HG03064 (cell line): ENCODE data around the gene KDM4B.
"Not testable (repeated sequence)": the region's sequence is repeated elsewhere in the genome, so short reads cannot be mapped to it uniquely, and the experiment has no call there.

Source experiments
- ATAC-seq: cut with Tn5 transposase; IDR thresholded peaks from one replicate; pipeline ENCODE4 v1.9.1; 2021; ENCODE audit warnings: low read depth; ENCODE audit not compliant: unreplicated experiment

The KDM4B gene

DNA sequence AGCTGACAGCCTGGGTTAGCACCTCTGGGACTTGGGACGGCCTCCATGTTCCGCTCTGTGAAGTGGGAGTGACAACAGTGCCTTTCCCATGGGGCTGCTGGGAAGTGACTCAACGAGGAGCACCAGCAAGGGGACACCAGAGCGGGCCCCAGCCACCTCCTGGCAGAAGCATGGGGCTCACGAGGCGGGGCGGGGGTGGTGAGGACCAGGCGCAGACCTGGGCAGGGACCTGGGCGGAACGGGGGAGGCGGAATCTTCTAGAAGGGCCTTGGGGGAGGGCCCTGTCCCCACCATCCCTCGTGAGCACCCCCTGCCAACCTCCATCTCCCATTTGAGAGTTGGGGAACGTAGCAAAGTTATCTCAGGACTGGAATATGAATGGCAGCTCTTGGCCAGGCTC lies 37.9 kb downstream of the KDM4B start:
- ATAC-seq, result no peak

DNA sequence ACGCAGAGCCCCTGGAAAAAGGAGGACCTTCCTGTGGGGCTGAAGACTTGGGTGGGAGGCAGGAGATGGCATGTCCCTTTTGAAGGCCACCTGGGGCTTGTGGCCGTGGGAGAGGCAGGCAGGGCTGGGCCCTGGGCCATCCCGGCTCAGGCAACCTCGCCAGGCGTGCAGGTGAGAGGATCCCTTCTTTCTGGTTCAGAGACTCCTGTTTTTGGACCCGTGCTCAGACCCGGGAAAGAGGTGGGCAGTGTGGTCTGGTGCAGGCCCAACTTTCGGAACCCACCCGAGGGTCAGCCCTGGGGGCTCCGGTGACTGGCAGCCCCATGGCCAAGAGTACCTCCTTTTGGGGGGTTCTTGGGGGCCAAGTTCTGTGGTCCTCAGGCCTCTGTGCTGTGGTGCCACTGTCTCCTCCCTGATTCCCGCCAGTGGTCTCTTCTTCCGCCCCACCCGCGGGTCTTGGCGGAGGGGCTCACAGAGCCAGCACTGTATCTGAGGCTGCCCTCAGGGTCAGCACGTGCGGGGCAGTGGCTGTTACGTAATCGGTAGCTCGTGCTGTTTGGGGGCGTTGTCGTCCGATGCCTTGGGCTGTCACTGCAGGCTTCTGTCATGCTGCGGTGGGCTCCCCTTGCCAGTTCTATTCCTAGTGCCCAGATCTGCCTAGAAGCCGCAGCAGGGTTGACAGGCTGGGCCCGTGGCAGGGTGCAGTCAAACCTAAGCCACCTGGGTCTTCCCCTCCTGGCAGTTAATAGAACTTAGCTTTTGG lies 42.7 kb downstream of the KDM4B start:
- no peak for ATAC-seq

DNA sequence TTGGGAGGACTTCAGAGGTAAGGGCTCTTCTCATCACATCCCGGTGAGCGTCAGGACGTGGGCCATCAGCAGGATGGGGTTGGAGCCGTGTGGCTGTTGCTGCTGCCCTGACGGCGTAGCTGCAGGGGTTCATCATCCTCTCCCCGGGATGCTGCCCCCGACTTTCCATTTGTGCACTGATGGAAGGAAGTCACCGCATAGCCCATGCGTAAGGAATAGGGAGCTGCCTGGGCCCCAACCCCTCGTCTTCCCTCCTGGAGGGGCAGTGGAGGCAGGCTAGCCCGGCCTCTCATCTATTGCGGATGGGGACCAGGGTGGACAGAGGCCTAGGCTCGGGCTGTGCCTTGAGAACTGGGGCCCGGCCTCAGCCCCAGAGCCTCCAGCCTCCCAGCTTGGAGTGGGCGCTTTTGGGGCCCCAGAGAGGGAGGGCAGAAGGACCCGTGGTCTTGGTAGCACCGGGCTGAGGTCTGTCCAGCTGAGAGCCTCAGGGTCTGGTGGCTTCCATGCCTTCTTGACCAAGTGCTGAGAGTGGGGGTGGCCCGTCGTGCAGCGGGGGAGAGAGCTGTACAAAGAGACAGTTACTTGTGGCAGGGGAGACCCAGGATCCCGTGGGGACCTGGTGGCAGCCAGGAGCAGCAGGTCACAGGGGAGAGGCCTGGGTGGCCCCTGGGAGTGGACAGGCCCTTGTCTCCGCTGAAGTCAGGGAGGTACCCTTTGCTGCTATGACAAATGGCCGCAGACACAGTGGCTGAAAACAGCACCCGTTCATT lies 44.0 kb downstream of the KDM4B start:
- no peak for ATAC-seq

DNA sequence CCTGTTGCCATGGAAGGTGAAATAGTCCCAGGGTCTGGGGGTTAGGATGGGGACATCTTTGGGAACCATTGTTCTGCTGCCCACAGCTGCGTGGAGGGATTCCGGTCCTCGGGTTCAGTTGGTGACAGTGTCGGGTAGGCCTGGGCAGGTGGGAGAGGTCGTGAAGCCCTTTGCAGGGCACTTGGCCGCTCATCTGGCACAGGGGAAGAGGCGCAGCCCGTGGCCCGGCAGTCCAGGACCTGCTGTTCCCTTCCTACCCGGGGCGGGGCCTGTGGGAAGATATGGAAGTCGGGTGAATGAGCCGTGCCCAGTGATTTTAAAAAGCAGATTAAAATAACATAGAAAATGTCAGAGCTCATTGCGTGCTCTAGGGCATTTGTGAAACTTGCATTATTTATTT lies 44.8 kb downstream of the KDM4B start:
- ATAC-seq, result no peak

DNA sequence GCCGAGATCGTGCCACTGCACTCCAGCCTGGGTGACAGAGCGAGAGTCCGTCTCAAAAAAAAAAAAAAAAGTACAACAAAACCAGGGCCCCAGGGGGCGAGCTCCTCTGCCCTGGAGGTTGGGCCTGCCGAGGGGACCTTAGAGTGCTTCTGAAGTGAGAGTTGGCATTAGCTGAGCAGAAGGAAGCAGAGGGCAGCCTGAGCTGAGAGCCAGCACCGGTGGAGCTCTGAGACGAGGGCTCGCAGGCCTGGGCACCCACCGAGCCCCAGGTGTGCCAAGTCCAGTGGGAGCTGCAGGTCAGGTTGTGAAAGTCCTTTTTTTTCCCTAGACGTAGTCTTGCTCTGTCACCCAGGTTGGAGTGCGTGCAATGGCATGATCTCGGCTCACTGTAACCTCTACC lies 46.0 kb downstream of the KDM4B start:
- no peak for ATAC-seq

DNA sequence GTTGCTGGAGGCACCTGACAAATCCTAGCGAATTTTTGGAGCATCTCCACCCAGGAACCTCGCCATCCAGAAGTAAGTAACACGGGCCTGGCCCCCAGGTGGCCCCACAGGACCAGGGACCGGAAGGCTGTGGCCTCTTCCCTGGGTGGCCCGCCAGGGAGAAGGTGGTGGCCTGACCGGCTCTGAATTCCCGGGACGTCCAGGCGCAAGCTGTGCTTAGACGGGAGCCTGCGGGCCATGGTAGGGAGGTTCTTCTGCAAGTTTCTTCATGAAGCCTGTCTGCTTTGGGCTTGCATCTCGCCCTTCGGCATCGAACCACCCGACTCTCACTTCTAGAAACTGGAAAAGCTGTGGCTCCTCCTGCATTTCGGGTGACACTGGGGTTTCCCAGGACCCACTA lies 47.4 kb downstream of the KDM4B start:
- no peak for ATAC-seq

DNA sequence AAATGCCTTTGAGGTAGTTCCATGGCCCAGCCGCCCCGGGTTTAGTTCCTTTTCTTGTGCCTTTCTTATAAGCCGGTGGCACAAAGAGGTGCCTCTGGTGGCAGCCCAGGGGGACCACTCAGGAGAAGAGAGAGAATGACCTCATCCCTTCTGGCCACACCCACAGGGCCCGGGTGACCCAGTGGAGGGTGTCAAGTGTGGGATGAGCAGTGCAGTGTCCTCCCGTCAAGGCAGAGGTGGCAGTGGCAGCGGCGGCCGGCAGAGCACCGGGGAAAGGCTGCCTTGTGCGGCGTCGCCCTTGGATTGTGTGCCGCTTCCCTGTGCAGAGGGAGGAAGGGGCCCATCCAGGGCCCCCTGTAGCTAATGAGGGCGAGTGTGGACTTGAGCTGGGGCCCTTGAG lies 47.9 kb downstream of the KDM4B start:
- no peak for ATAC-seq

DNA sequence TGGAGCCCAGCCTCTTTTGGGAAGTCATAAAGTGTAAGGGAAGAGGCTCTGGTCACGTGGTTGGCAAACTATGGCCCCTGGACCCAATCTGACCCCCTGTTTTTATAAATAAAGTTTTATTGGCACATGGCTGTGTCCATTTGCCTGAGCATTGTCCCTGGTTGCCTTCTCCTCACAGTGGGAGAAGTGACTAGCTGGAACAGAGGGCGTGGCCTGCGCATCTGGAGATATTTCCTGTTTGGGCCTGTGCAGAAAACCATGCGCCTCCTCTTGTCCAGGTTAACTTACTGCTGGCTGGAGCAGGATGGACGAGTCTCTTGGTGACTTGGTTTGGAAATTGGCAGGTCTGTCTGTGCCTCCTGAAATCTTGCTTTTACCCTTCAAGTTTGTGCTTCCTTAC lies 48.3 kb downstream of the KDM4B start:
- no peak for ATAC-seq

DNA sequence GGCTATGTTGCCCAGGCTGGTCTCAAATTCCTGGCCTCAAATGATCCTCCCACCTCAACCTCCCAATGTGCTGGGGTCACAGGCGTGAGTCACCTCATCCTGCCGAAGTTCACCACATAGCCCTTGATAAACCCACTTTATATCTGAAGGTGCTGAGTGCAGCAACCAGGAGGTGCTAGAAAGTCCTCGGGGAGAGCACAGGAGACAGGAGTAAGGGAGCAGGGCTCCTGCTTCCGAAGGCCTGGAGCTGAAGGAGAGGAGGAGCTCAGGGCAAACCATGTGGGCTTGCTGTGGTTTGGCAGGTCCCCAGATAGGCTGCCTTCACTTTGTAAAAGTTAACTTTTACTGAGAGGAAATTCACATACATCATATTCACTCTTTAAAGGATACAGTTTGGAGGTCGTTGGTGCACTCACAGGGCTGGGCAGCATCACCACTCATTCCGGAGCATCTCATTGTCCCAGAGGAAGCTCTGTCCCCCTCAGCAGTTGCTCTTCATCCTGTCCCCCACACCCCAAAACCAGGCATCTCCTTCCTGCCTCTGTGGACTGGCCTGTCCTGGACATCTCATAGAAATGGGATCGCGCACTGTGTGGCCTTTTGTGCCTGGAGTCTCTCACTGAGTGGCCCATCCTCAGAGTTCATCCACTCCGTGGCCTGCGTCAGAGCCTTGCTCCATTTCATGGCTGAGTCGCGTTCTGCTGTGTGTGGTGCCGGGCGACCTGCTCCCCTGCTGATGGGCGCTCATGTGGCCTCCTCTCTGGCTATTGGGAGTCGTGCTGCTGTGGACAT lies 49.5 kb downstream of the KDM4B start:
- no peak for ATAC-seq

DNA sequence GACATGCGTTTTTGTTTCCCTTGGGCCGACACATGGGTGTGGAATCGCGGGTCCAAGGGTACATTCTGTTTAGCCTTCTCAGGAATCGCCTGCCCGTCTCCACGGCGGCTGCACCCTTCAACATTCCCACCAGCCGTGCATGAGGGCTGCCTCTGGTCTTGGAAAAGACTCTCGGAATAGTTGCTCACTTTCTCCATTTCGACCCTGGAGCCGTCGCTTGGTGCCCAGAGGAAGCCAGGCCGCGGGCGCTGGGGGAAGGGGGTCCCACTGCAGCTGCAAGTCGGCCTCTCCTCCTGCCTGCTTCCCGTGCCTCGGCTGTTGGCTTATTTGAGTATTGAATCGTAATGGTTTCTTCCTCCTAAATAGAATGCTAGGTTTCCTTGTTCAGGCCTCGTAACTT lies 51.5 kb downstream of the KDM4B start:
- ATAC-seq, result no peak

DNA sequence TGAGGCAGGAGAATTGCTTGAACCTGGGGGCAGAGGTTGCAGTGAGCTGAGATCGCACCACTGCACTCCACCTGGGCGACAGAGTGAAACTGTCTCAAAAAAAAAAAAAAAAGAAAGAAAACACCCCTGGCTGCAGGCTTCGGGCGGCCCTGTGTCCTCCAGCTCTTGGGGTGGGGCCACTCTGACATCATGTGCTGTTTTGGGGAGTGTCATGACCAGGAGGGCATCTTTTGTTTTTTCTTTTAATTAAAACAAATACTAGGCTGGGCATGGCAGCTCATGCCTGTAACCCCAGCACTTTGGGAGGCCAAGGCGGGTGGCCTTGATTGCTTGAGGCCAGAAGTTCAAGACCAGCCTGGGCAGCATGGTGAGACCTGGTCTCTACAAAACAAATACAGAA lies 52.1 kb downstream of the KDM4B start:
- ATAC-seq, result no peak

DNA sequence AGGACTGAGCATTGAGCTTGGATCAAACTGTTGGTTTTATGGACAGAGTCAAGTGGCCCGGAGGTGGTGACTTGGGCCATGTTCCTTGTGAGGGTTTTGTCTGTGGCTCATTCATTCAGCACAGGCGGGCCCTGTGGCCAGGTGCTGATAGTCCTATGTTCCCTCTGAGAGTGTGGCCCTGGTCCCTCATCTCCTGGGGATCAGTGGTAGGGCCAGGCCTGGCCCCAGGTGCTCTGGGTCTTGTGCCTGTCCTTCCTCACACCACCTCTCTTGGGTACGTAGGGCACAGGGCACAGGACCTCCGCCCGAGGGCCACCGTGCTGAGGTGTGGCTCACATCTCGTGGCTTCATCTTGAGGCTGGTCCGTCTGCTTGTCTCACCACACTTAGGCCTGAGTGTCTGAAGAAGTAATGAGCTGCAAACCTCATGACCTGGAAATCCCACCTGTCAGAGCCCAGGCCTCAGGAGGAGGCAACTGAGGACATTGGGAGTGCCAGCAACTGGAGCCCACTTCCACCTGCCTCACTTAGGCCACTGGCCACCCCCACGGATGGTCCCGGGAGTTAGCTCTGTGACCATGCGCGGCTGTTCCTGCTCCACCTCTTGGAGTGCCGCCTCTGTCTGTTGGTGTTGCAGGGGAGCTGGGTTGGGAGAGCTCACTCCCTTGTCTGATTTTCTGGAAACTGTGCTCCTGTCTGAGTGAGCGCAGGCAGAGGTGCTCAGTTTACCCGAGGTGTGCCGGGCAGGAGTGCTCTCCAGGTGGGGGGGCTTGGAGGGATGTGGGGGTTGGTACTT lies 53.4 kb downstream of the KDM4B start:
- ATAC-seq, result no peak

DNA sequence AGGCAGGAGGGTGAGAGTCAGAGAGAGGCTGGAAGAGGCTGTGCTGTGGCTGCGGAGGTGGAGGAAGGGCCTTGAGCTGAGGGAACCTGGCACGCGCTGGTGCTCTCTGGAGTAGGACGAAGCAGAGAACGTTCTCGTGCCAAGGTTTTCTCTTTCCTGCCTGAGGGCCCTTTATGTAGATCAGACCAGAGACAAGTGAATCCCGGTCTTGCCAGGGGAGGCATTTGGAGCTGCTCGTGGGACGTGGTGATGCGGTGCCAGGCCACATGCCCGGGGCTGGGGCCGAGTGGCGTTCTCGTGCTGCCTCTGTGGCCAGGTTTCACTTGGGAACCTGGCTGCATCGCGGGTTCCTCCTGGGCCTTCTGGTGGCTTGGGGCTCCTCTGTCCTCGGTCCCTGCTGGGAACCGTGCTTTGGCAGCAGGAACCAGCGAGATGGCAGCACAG lies 54.2 kb downstream of the KDM4B start:
- ATAC-seq, result no peak

DNA sequence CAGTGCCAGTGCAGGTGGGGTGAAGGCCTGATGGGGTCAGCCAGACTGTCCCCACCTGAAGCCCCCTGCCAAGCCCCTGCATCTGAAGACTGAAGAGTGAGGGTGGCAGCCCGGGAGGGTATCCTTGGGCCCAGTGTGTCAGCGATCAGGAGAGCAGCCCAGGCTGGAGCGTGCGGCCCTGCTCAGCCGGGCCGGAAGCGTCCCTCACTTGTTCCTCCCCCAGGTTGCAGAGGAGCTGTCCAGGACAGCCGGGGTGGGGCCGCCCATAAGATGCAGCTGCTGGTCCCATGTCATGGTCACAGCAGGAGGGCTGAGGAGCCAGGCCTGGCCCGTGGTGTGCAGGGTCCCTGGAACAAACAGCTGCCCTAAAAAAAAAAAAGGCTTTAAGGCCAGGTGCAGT lies 55.4 kb downstream of the KDM4B start:
- no peak for ATAC-seq

DNA sequence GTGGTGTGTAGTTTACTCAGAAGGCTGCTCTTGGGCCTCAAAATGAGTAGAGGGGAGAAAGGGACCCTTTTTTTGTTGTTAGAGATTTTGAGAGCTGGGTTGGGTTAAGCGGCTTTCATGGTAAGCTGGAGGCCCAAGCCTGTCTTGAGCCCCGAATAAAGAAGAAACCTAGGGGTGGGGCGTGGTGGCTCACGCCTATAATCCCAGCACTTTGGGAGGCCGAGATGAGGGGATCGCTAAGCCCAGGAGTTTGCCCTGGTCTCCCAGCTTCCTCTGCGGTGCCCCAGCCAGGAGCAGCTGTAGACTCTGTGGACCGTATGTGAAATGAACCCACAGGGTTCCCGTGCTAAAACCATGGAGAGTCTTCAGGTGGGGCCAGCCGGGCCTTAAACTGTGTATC lies 56.1 kb downstream of the KDM4B start:
- ATAC-seq, result no peak

DNA sequence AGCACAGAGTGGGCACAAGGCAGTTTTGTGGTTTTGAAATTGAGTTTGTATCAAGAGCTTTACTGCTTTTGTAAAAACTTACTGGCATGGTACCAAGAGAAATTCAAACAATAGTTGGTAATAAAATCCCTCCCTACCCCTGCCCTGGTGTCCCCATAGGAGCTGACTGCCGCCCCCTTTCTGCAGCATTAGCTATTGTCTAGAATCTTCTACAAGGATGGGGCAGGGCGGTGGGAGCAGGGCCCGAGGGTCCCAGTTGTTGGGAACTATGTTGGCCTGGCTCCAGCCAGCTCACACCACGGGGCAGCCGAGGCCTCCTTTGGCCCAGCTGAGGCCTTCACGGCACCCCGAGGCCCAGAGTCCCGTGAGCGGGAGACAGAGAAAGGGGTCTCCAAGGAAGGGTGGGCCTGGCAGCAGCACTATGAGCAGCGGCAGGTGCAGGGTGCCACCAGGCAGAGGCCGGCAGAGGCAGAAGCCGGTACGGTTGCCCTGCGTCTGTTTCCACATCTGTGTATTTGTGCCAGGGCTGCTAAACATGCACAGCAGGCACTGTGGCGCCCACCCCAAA lies 57.9 kb downstream of the KDM4B start:
- no peak for ATAC-seq

DNA sequence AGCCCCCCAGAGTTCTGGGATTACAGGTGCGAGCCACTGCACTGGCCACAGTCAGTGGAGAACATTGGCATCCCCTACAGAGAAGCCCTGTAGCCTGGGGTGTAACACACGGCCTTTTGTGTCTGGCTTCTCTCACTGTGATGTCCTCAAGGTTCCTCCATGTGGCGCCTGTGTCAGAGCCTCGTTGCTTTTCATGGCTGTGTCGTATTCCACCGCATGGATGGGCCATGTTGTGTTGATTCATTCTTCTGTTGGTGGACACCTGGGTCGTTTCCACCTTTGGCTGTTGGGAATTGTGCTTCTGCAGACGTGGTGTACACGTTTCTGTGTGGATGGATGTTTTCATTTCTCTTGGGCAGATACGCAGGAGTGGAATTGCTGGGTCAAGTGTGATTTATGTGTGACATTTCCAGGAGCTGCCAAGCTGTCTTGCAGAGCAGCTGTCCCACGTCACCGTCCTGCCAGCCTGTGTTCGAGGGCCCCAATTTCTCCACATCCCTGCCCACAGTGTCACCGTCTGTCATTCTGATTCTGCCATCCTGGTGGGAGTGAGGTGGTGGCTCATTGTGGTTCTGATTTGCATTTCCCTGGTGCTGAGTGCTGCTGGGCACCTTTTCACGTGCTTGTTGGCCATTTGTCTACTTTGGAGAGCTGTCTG lies 59.4 kb downstream of the KDM4B start:
- no peak for ATAC-seq

DNA sequence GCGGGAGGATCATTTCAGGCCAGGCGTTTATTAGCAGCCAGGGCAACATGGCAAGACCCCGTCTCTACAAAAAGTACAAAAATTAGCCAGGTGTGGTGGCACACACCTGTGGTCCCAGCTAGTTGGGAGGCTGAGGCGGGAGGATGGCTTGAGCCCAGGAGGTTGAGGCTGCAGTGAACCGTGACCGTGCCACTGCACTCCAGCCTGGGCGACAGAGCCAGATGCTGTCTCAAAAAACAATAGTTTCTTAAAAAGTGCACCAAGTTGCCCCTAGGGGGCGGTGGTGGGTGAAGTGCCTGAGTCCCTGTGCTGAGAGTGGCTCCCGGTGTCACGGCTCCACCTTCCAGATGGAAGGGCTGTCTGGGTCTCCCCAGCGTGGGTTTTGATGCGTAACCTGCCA lies 60.7 kb downstream of the KDM4B start:
- not testable (repeated sequence) for ATAC-seq

DNA sequence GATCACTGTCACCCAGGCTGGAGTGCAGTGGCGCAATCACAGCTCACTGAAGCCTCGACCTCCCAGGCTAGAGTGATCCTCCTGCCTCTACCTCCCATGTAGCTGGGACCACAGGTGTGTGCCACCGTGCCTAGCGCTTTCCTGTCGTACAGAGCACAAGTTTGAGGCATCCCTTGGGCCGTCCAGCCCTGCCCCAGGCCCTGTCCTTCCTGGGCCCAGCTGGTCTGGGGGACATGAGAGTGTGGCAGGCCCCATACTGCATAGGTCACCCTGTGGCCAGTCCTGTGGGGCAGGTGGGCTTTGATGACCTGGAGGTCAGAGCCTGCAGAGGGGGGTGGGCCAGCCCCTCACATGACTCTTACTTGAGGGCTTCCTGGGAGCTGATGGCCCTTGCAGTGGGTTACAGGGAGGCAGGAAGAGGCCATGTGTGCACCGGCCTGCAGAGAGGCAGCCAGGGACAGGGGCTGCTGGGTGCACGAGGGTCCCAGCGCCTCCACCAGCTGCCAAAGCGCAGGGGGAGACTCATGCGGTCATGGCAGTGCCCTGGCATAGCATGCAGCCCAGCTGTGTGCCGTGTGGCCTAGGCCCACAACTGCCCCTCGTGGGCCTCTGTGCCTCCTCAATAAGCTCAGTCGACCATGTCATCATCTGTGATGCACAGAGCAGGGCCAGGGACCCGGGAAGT lies 61.4 kb downstream of the KDM4B start:
- no peak for ATAC-seq
